ENCODE data around the gene ITPR2. TPM values are rescaled to one million over a fixed set of nuclear protein-coding genes. Genes with fewer than 3 reads are reported as not detected.
A peak's percentile ranks its signal among the peaks of the same experiment; 100 is the strongest.

ITPR2 gene
- total RNA-seq, 2 donors from 2014 or later, result 52.9 to 54.5 TPM

DNA sequence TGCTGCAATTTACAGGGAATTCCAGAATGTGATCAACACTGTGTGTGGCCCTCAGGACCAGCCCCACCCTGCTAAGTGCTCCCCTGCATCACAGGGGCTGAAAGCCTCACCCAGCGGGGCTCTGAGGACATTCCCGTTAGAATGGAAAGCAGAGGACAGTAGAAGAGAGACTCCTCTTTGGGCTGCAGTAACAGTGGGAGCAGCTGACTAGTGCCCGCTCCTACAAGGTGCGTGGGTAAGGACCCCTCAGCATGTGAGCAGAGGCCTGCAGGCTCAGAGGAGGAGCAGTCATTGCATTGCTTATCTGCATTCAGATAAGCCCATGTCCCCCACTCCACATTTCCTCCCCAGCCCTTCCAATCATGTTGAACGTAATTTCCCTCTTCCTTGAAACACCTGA is 120.1 kb downstream of the ITPR2 start:
- DNase-seq (no peak), ATAC-seq (no peak)
- no peaks in the 10 kb centered on the region for H3K27me3 Mint-ChIP-seq
- H3K36me3 Mint-ChIP-seq (ENCODE audit: low read depth), result peaks cover 15% of the 10 kb centered on the region
- H3K27ac Mint-ChIP-seq, result no peak overlapping the region
- H3K4me3 Mint-ChIP-seq, result no peak overlapping the region
- no peaks in the 10 kb centered on the region for H3K9me3 ChIP-seq (ENCODE audit: control insufficient read depth, low read length, poor library complexity, severe bottlenecking)
- H3K4me1 Mint-ChIP-seq, result peaks cover 3% of the 10 kb centered on the region

DNA sequence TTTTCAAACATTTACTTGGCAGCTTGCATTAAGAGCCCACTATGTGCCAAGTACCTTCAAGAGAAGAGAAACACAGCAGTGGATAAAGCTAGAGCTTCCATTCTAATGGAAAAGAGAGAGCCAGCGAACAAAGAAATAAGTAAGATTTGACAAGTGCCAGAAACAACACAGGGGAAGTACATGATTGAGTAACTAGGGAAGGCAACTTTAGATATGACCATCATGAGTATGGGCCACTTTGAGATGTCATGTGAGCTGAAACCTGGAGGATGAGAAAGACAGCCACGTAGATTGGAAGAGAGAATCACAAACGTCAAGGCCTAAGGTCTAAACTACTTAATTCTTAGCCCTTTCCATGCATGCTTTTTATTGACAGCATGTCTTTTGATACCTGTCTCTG is 121.4 kb downstream of the ITPR2 start:
- ATAC-seq (no peak), DNase-seq (no peak)
- H3K9me3 ChIP-seq (ENCODE audit: control insufficient read depth, low read length, poor library complexity, severe bottlenecking), result no peaks in the 10 kb centered on the region
- peak overlapping the region; percentile 37 for H3K27ac Mint-ChIP-seq
- H3K4me1 Mint-ChIP-seq, result peaks cover 3% of the 10 kb centered on the region
- H3K36me3 Mint-ChIP-seq (ENCODE audit: low read depth), result peaks cover 11% of the 10 kb centered on the region
- H3K27me3 Mint-ChIP-seq, result no peaks in the 10 kb centered on the region
- no peak overlapping the region for H3K4me3 Mint-ChIP-seq

DNA sequence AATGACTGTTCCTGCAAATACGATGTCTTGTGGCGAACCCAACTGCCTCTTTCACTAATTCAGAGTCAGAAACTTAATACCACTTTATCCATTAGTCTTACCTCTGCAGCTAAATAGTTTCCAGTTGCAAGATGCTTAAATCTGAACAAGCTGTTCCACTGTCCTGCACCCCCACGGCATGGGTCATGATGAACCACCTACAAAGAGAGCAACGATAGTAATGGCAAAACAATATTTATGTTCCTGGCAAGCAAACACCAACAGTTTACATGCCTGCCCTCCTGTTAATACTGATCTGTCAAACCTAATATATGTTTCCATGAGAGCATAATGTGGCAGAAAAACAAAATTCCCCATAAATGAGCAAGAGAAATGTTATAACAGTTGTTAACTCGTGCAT is 121.9 kb downstream of the ITPR2 start:
- Mint-ChIP-seq H3K4me3 (no peak overlapping the region), H3K27me3 (no peaks in the 10 kb centered on the region), H3K27ac (no peak overlapping the region), H3K36me3 (ENCODE audit: low read depth) (peaks cover 11% of the 10 kb centered on the region), H3K4me1 (peaks cover 3% of the 10 kb centered on the region)
- no peaks in the 10 kb centered on the region for H3K9me3 ChIP-seq (ENCODE audit: control insufficient read depth, low read length, poor library complexity, severe bottlenecking)
- ATAC-seq (no peak), DNase-seq (no peak)

DNA sequence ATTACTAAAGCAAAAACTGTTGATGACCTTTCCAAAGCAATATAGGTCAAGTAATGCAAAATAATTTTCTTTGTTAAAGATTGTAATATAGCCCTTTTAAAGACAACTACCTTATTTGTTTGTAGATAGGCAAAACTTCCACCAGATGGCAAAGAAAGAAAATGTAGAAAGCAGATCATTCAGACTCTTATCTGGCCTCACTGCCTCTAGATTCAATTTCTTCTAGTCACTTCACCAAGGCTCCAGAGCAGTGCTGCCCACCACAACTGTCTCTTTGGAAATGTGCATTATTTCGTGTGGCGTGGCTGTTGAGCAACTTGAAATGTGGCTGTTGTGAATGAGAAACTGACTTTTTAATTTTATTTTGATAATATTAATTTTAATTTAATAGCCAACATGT is 127.1 kb downstream of the ITPR2 start:
- H3K9me3 ChIP-seq (ENCODE audit: control insufficient read depth, low read length, poor library complexity, severe bottlenecking), result no peaks in the 10 kb centered on the region
- Mint-ChIP-seq H3K27ac (no peak overlapping the region), H3K4me1 (no peaks in the 10 kb centered on the region), H3K4me3 (no peak overlapping the region), H3K36me3 (ENCODE audit: low read depth) (peaks cover 3% of the 10 kb centered on the region), H3K27me3 (no peaks in the 10 kb centered on the region)
- DNase-seq (no peak), ATAC-seq (no peak)

DNA sequence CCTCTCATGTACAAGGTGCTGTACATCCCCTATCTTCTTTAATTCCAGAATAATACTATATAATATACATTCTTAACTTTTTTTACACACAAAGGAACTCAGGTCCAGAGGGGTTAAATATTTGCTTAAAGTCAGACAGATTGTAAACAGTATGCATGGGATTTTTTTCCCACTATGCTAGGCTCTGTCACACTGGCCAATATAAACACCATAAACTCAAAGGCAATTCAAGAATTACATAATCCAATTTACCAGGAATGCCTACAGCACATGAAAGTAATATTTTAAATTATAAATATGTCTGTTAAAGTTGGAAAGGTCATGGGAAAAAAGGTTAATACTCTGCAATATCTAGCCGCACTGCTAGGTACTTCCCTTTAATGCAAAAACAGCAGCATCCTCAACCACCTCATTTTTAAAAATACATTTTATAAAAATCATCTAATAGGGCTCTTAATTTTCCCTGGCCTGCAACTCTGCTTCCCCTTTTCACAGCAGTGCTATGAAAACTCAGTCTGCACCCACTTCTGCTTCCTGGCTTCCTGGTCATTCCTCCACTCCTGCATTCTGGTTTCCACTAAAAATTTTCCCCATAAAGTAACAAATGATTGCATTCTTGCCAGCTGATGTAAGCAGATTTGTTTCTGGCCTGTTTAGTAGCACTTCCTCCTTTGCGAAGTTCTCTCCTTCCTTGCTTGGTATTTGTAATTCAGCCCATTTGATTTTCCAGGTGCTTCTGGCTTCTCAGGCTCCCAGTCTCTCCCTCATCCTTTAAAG is 128.1 kb downstream of the ITPR2 start:
- DNase-seq (no peak), ATAC-seq (no peak)
- peaks cover 5% of the 10 kb centered on the region for H3K36me3 Mint-ChIP-seq (ENCODE audit: low read depth)
- H3K4me1 Mint-ChIP-seq, result no peaks in the 10 kb centered on the region
- H3K27ac Mint-ChIP-seq, result no peak overlapping the region
- no peaks in the 10 kb centered on the region for H3K9me3 ChIP-seq (ENCODE audit: control insufficient read depth, low read length, poor library complexity, severe bottlenecking)
- H3K4me3 Mint-ChIP-seq, result no peak overlapping the region
- H3K27me3 Mint-ChIP-seq, result no peaks in the 10 kb centered on the region

DNA sequence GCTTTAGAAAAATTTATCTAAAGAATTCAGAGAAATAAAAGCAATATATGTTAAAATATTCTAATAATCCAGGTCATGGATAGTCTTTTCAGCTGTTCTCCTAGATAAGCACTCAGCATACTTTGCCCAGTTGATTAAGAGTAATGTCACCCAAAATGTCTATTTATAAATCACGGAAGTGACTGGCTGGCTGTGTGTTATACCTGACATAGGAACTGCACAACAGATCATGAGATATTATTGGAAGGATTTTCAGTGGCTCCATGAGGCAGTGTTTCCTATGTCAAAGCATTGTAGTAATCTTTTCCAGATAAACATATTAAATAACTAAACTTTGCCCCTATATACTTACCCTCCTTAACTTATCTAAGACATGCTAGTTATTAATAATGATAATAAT is 128.8 kb downstream of the ITPR2 start:
- ATAC-seq, result no peak
- H3K4me1 Mint-ChIP-seq, result no peaks in the 10 kb centered on the region
- H3K9me3 ChIP-seq (ENCODE audit: control insufficient read depth, low read length, poor library complexity, severe bottlenecking), result no peaks in the 10 kb centered on the region
- no peak overlapping the region for H3K27ac Mint-ChIP-seq
- H3K36me3 Mint-ChIP-seq (ENCODE audit: low read depth), result peaks cover 5% of the 10 kb centered on the region
- no peak for DNase-seq
- H3K27me3 Mint-ChIP-seq, result no peaks in the 10 kb centered on the region
- no peak overlapping the region for H3K4me3 Mint-ChIP-seq

DNA sequence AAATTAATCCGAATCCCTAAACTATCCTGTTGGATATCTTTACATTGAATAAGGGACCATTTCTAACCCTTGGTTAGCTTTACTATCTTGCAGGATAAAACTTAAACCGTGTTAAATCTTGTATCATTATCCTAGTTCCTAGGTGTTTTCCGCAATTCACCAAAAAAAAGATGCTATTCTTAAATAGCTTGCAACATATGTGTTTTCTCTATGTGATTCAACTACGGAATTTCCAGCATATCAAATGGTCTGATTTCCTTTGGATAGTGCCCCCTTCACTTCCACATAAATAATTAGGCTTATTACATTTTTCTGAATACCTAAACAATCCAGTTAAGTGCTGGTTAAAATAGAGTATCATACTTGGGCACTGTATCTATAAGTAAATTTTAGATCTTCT is 130.3 kb downstream of the ITPR2 start:
- H3K9me3 ChIP-seq (ENCODE audit: control insufficient read depth, low read length, poor library complexity, severe bottlenecking), result no peaks in the 10 kb centered on the region
- H3K27ac Mint-ChIP-seq, result no peak overlapping the region
- DNase-seq (no peak), ATAC-seq (no peak)
- H3K4me1 Mint-ChIP-seq, result no peaks in the 10 kb centered on the region
- H3K27me3 Mint-ChIP-seq, result no peaks in the 10 kb centered on the region
- no peak overlapping the region for H3K4me3 Mint-ChIP-seq
- peaks cover 2% of the 10 kb centered on the region for H3K36me3 Mint-ChIP-seq (ENCODE audit: low read depth)

DNA sequence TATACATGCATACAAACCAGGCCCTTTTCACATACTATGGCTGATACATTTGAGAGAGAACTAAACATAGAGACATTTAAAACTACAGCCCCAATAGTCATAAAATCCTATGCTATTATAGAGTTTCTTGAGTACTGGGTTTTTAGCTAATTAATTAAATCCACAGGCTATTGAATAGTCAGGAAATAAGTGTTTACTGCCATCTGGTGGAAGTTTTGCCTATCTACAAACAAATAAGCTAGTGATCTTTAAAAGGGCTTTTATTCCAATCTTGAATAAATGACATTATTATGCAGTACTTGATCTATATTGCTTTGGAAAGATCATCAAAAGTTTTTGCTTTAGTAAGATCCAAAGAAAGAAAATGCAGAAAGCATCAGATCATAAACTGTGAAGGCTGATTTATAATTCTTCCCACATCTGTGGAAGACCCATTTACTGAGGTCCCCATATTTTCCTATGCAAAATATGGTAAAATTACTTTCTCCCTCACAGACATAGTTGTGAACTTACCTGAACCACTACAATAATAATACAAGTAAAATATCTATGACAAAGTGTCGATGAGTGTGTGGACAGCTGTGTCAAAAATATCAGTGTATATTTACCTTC is 131.3 kb downstream of the ITPR2 start:
- no peak for DNase-seq
- Mint-ChIP-seq H3K27me3 (no peaks in the 10 kb centered on the region), H3K27ac (no peak overlapping the region), H3K4me1 (peaks cover under 1% of the 10 kb centered on the region), H3K4me3 (no peak overlapping the region), H3K36me3 (ENCODE audit: low read depth) (peaks cover 2% of the 10 kb centered on the region)
- no peaks in the 10 kb centered on the region for H3K9me3 ChIP-seq (ENCODE audit: control insufficient read depth, low read length, poor library complexity, severe bottlenecking)
- ATAC-seq, result no peak

DNA sequence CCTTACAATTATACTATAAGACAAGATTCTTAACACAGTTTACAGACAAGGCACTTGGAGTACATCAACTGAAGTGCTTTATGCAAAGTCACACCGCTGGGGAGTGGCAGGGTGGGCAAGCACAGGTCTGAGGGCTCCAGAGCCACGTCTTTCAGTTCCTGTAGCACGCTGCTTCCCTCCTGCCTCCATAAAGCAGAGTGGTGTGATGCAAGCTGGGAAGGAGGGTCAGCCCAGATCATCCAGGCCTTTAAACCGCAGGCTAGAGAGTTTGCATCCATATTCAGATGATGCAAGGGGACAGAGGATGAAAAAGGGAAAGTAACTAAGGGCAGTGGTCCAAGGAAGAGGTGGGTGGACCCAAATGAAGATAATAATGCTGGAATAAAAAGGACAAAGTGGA is 132.6 kb downstream of the ITPR2 start:
- Mint-ChIP-seq H3K27ac (no peak overlapping the region), H3K27me3 (no peaks in the 10 kb centered on the region), H3K4me3 (no peak overlapping the region)

DNA sequence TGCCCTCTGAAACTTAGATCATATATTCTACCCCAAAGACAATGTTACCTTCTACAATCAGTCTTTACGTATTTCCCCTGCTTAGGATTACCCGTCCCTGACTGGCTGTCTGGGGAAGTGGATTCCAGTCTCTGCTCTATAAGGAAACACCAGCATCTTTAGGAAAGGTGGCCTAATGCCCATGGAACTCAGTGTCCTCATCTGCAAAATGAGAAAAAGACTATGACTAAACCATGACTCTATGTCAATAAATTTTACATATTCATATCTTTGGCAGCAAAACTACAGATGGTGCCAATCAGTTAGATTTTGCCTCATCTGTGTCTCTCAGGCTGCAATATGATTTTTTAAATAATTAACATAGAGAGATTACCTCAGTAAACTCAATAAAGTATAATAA is 133.8 kb downstream of the ITPR2 start:
- no peak for DNase-seq
- ATAC-seq, result no peak
- no peaks in the 10 kb centered on the region for H3K9me3 ChIP-seq (ENCODE audit: control insufficient read depth, low read length, poor library complexity, severe bottlenecking)
- peaks cover 19% of the 10 kb centered on the region for H3K36me3 Mint-ChIP-seq (ENCODE audit: low read depth)
- peaks cover 4% of the 10 kb centered on the region for H3K4me1 Mint-ChIP-seq
- no peaks in the 10 kb centered on the region for H3K27me3 Mint-ChIP-seq
- H3K27ac Mint-ChIP-seq, result peak overlapping the region; percentile 14
- H3K4me3 Mint-ChIP-seq, result no peak overlapping the region

More for the DNA sequence above, 132.6 kb downstream of the ITPR2 start:
- H3K4me1 Mint-ChIP-seq, result peaks cover 4% of the 10 kb centered on the region
- peaks cover 12% of the 10 kb centered on the region for H3K36me3 Mint-ChIP-seq (ENCODE audit: low read depth)
- H3K9me3 ChIP-seq (ENCODE audit: control insufficient read depth, low read length, poor library complexity, severe bottlenecking), result no peaks in the 10 kb centered on the region
- DNase-seq (no peak), ATAC-seq (no peak)

DNA sequence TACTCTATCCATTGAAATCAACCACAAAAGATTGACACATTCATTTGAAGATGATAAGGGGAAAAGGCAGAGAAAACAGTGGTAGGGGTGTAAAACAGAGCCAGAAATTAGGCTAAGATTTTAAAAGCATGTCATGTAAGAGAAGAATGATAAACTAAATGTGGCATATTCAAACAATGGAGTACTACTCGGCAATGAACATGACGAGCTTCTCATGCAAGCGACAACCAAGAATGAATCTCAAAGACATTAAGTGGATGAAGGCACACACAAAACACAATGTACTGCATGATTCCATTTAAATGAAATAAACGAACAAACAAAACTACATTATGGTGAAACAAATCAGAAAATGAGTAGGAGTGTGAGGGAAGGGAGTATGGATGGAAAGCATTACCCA is 134.8 kb downstream of the ITPR2 start:
- peaks cover 4% of the 10 kb centered on the region for H3K4me1 Mint-ChIP-seq
- H3K27ac Mint-ChIP-seq, result no peak overlapping the region
- H3K36me3 Mint-ChIP-seq (ENCODE audit: low read depth), result peaks cover 21% of the 10 kb centered on the region
- H3K9me3 ChIP-seq (ENCODE audit: control insufficient read depth, low read length, poor library complexity, severe bottlenecking), result no peaks in the 10 kb centered on the region
- no peak overlapping the region for H3K4me3 Mint-ChIP-seq
- no peak for DNase-seq
- no peaks in the 10 kb centered on the region for H3K27me3 Mint-ChIP-seq
- no peak for ATAC-seq

DNA sequence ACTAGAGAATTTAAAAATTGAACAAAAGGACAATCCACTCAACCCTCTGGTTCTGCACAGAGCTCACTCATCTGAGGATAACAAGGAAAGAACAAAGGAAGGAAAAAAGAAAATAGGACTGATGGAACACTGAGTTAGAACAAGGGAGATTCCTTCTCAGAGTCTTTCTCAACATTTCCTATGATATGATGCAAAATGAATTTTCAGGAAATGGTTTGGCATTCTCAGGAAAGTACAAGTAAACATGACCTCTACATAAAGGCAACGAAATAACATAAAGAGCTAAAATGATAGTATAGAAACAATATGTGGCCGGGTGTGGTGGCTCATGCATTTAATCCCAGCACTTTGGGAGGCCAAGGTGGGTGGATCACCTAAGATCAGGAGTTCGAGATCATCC is 135.8 kb downstream of the ITPR2 start:
- no peak for ATAC-seq
- Mint-ChIP-seq H3K4me3 (no peak overlapping the region), H3K27ac (no peak overlapping the region), H3K36me3 (ENCODE audit: low read depth) (peaks cover 21% of the 10 kb centered on the region), H3K4me1 (peaks cover 4% of the 10 kb centered on the region), H3K27me3 (no peaks in the 10 kb centered on the region)
- DNase-seq, result no peak
- H3K9me3 ChIP-seq (ENCODE audit: control insufficient read depth, low read length, poor library complexity, severe bottlenecking), result no peaks in the 10 kb centered on the region

DNA sequence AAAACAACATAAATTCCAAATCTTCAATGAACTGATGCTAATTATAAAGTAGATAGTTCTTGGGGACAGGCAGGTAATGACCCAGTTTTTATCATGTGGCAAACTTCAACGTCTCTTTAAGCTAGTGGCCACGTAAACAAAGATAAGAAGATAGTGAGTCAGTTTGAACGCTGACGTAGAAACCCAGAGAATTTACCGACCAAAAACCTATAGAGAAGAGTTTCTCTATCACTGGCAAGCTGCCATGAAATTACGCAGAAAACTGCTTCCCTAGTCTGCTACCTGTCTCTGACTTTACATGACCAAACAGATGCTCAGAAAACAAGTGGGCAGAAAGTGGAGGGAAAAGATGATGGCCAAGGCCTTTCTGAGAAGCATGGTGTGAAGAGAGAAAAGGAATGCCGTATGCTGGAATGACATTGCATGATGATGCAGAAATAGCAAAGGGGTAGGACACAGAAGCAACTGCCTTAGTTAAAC is 136.3 kb downstream of the ITPR2 start:
- Mint-ChIP-seq H3K27me3 (no peaks in the 10 kb centered on the region), H3K36me3 (ENCODE audit: low read depth) (peaks cover 21% of the 10 kb centered on the region), H3K4me3 (no peak overlapping the region), H3K4me1 (peaks cover 6% of the 10 kb centered on the region), H3K27ac (peak overlapping the region; percentile 57)
- H3K9me3 ChIP-seq (ENCODE audit: control insufficient read depth, low read length, poor library complexity, severe bottlenecking), result no peaks in the 10 kb centered on the region
- ATAC-seq (peak; percentile 57), DNase-seq (no peak)

All from T-helper 17 cell (primary cell).